Ecto neural progenitor cell (in vitro differentiated cells): Measurements from ENCODE around the gene KCNG3.

Experiments used
- DNase-seq: peaks from one replicate; pipeline ENCODE4 v3.0.0-alpha.2; 2018; ENCODE audit warnings: low spot score

KCNG3 gene

GRCh38 chr2:42486145-42486906 lies 7.5 kb downstream of the KCNG3 start:
- DNase-seq = no peak

- DNase-seq = no peak
Measured at GRCh38 chr2:42480402-42480801, 13.4 kb downstream of the KCNG3 start.

- DNase-seq = no peak
Measured at GRCh38 chr2:42474765-42475454, 18.9 kb downstream of the KCNG3 start.

GRCh38 chr2:42470706-42471105 lies 23.1 kb downstream of the KCNG3 start:
- no peak for DNase-seq

- DNase-seq = no peak
Measured at GRCh38 chr2:42464631-42465030, 29.2 kb downstream of the KCNG3 start.

GRCh38 chr2:42463570-42463969 lies 30.2 kb downstream of the KCNG3 start:
- no peak for DNase-seq

GRCh38 chr2:42459296-42459695 lies 34.5 kb downstream of the KCNG3 start:
- no peak for DNase-seq

- no peak for DNase-seq
Measured at GRCh38 chr2:42458396-42458795, 35.4 kb downstream of the KCNG3 start.

- no peak for DNase-seq
Measured at GRCh38 chr2:42457011-42457410, 36.8 kb downstream of the KCNG3 start.

- DNase-seq = no peak
Measured at GRCh38 chr2:42456126-42456839, 37.5 kb downstream of the KCNG3 start.

- DNase-seq = no peak
Measured at GRCh38 chr2:42452545-42452944, 41.2 kb downstream of the KCNG3 start.

- no peak for DNase-seq
Measured at GRCh38 chr2:42450136-42450535, 43.6 kb downstream of the KCNG3 start.

- no peak for DNase-seq
Measured at GRCh38 chr2:42449163-42450087, 44.4 kb downstream of the KCNG3 start.

- no peak for DNase-seq
Measured at GRCh38 chr2:42448163-42448562, 45.6 kb downstream of the KCNG3 start.

GRCh38 chr2:42446503-42447271 lies 47.1 kb downstream of the KCNG3 start:
- no peak for DNase-seq

- DNase-seq = no peak
Measured at GRCh38 chr2:42443718-42444399, 49.9 kb downstream of the KCNG3 start.

- no peak for DNase-seq
Measured at GRCh38 chr2:42442774-42443173, 51.0 kb downstream of the KCNG3 start.

GRCh38 chr2:42438685-42439084 lies 55.1 kb downstream of the KCNG3 start:
- DNase-seq = no peak

GRCh38 chr2:42436370-42436769 lies 57.4 kb downstream of the KCNG3 start:
- no peak for DNase-seq

GRCh38 chr2:42435628-42436027 lies 58.2 kb downstream of the KCNG3 start:
- no peak for DNase-seq

- no peak for DNase-seq
Measured at GRCh38 chr2:42430188-42430587, 63.6 kb downstream of the KCNG3 start.
